GOT3 (cell line): Measurements from ENCODE around the gene LETM1.

ENCODE experiments used
- DNase-seq: peaks from one replicate; lab custom pipeline; 2025; ENCODE audit warnings: mixed read lengths; lab: John Stamatoyannopoulos, UW

LETM1 gene

GRCh38 chr4:1856071-1856942 lies at the start of gene LETM1:
TSS of gene LETM1 (minus strand) at chr4:1856156. CDS start at chr4:1855950, 206 bp downstream.
- peak; percentile 75 for DNase-seq

- DNase-seq = no peak
Measured at GRCh38 chr4:1904042-1904441, 48.1 kb upstream of the LETM1 start.

DNA sequence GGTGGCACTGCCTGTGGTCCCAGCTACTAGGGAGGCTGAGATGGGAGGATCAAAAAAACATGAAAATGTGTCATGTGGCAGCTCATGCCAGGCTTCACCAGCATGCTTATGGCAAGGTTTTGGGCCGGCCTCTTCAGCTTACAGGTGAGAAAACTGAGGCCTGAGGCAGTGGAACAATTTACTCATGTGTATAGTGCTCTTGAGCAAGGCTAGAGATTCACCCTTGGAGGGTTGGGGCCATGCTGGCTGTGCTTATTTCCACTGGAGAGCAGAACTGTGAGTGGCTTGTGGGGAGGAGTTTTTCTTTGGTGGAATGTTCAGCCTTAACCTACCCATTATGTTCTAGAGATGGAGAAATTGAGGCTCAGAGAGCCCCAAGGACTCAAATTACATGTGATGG lies 47.1 kb upstream of the LETM1 start:
- DNase-seq = no peak

GRCh38 chr4:1902243-1902642 lies 46.3 kb upstream of the LETM1 start:
- DNase-seq = no peak

DNA sequence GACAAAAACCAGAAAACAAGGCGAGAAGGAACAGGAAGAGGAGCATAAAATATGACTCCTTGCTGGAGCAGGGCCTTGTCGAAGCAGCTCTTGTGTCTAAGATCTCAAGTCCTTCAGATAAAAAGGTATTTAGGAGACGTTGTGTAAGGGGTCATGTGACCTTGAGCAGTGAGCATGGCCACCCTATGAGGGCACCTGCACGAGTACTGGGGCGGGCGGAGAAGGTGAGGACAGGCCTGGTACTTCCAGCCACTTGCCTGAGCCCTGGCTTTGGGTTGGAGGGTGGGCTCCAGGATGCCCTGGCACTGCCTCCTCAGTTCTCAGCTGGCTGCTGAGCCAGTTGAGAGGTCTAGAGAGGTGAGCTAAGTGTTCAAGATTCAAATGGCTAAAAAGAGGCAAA lies 45.2 kb upstream of the LETM1 start:
- no peak for DNase-seq

GRCh38 chr4:1900624-1901023 lies 44.7 kb upstream of the LETM1 start:
- no peak for DNase-seq

GRCh38 chr4:1900087-1900433 lies 44.1 kb upstream of the LETM1 start:
- DNase-seq = no peak

- DNase-seq = peak; percentile 25
Measured at GRCh38 chr4:1899149-1900086, 43.5 kb upstream of the LETM1 start.

DNA sequence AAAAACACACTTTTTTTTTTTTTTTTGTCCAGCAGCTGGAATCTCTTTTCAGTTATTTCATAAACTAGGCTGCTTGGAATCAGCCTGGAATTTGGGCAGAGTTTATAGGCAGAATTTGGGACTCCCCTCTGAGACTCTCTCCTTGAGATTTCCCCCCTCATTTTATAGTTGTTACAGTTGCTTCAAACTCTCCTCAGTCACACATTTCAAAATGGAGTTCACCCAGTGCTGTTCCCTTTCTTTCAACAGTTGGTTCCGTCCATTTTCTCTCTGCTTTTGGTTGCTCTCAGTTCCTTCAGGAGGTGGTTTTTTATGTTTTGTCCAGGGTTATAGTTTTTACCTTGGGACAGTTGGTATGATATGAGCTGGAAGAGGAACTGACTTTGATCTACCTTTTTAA lies 42.7 kb upstream of the LETM1 start:
- no peak for DNase-seq

DNA sequence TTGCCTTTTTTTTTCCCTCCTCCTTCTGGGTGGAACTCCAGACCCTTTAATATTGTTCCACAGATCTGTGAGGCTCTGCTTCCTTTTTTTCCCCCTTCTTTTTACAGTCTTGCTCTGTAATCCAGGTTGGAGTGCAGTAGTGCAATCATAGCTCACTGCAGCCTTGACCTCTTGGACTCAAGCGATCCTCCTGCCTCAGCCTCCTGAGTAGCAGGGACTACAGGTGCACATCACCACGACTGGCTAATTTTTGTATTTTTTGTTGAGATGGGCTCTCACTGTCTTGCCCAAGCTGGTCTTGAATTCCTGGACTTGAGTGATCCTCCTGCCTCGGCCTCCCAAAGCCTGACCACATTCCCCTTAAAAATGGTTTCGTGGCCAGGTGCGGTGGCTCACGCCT lies 42.1 kb upstream of the LETM1 start:
- no peak for DNase-seq

DNA sequence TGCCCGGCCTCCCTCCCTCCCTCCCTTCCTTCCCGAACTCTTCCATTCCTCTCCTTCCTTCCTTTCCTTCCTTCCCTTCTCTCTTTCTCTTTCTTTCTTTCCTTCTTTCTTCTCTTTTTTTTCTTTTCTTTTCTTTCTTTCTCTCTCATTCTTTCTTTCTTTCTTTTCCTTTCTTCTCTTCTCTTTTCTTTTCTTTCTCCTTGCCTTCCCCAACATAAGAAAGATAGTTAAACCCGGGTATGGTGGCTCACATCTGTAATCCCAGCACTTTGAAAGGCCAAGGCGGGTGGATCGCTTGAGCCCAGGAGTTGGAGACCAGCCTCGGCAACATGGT lies 40.7 kb upstream of the LETM1 start:
- DNase-seq = no peak

- DNase-seq = no peak
Measured at GRCh38 chr4:1895971-1896657, 40.2 kb upstream of the LETM1 start.

GRCh38 chr4:1890979-1891570 lies 35.1 kb upstream of the LETM1 start:
- DNase-seq = no peak

- no peak for DNase-seq
Measured at GRCh38 chr4:1887052-1887451, 31.1 kb upstream of the LETM1 start.

DNA sequence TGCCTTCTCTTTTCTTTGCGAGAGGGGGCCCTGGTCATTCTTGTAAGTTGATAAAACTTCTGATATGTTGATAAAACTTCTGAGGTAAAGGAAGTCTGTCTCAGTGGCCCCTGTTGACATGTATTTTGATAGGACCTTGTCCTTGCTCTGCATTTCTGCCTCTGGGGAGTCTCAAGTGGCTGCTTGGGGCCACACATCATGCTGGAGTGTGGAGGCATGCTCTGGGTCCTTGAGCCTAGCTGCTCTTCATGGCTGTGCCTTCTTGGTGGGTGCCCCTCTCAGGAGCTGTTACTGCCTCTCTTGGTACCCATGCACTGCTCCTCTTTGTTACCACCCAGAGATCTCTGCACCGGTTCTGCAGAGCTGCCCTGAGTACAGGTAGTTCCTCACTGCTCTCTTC lies 29.5 kb upstream of the LETM1 start:
- DNase-seq = no peak

GRCh38 chr4:1883583-1883982 lies 27.6 kb upstream of the LETM1 start:
- no peak for DNase-seq

- DNase-seq = no peak
Measured at GRCh38 chr4:1882850-1883271, 26.9 kb upstream of the LETM1 start.

DNA sequence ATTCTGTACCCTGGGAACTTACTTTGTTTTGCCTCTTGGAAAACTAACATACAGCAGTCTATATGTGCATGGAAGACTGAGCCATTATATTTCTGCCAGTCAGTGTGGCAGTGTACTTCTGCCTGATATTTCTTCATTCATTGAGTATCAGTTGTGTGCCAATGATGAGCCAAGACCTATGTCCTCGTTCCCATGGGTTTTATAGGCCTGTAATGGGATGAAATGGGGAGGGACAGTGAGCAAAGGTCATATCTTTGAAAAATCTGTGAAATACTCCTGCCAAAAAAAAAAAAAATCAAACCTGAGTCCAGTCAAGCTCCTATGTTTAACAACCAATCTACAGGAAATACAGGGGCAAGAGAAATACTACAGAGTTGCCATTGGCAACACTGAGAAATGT lies 24.4 kb upstream of the LETM1 start:
- no peak for DNase-seq

DNA sequence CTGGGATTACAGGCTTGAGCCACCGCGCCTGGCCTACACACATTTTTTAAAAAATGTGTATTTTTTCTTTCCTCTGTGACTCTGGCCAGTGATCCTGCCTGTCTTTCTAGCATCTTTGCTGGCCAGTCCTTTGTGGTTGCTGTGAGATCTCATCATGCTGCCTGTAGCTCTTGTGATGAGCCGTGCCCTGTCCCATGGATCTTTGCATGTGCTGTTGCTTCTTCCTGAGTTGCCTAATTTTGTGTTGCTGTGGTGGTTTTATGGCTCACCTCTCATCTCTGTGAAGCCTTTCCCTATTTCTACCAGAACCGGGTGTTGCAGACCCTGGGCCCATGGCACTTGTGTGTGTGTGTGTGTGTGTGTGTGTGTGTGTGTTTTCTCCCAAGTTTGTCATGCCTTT lies 23.5 kb upstream of the LETM1 start:
- DNase-seq = no peak

GRCh38 chr4:1874201-1874600 lies 18.2 kb upstream of the LETM1 start:
- no peak for DNase-seq

DNA sequence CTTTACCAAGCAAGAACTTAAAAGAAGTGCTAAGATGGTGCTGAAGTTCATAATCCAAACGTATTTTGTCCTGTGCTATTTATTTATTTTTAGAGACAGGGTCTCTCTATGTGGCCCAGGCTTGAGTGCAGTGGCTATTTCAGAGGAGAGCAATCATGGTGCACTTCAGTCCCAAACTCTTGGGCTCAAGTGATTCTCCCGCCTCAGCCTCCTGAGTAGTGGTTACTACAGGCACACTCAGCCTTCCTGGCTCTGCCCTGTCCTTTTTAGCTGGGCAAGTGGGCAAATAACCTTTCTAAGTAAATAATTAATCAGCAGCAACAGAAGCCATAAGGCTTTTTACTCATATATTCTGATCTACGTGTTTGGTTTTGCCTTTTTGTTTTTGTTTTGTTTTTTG lies 17.8 kb upstream of the LETM1 start:
- DNase-seq = no peak

- DNase-seq = no peak
Measured at GRCh38 chr4:1873291-1873690, 17.3 kb upstream of the LETM1 start.
